ENCODE measurements around the gene SUGT1.
"Not testable (repeated sequence)": the region's sequence is repeated elsewhere in the genome, so short reads cannot be mapped to it uniquely, and the experiment has no call there.

The SUGT1 gene

GRCh38 chr13:52608184-52608583 is 44.5 kb upstream of the SUGT1 start:
- not testable (repeated sequence) for H3K79me2 ChIP-seq (ENCODE audit: insufficient read depth, low read length); H3K9me2 ChIP-seq (replicated peaks; ENCODE audit: low read depth, low read length); H3K9ac ChIP-seq (ENCODE audit: low read depth, low read length, poor library complexity, severe bottlenecking); H3K4me3 ChIP-seq (ENCODE audit: low read length, poor library complexity, severe bottlenecking); H3K9me3 ChIP-seq (ENCODE audit: insufficient read depth, low read depth, low read length); H3F3A ChIP-seq (ENCODE audit: low read depth); H3K4me1 ChIP-seq (ENCODE audit: insufficient read depth, low read length, poor library complexity, severe bottlenecking); H3K36me3 ChIP-seq (ENCODE audit: insufficient read depth, low read length); H3K27me3 ChIP-seq (ENCODE audit: insufficient read depth, low read length, poor library complexity, severe bottlenecking); H3K4me2 ChIP-seq (ENCODE audit: low read depth, low read length, poor library complexity, severe bottlenecking); H4K20me1 ChIP-seq (ENCODE audit: insufficient read depth, low read length, poor library complexity, severe bottlenecking)
- peak overlapping the region; percentile 84; the same call in 1 of the 2 replicates for H2AFZ ChIP-seq (ENCODE audit: low read length)
- peak; percentile 31 for TF ChIP-seq CTCF (conservative IDR thresholded peaks at IDR 0.05; ENCODE audit: low read length)

DNA sequence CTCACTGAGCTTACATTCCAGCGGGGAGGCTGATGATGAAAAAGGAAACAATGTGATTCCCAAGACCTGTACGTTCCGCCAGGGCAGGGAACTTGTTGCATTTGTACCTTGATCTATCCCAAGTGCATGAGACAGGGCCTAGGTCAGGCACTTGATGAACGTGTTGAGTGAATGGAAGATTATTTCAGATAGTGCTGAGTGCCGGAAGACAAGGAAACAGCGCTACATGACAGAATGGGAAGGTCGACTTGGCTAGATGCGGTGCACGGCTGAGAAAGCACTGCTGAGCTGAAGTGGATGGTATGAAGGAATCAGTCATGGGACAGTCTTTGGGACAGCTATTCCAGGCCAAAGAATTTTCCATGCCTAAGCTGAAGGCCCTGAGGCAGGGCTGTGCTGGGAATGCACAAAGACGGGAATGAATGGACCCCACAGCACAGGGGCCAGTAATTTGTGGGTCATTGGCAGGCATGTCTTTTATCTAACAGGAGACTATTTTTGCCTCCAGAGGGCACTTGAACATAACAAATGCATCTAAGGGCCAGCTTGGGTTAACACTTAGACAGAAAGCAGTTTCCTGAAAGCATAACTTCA is 43.5 kb upstream of the SUGT1 start:
- not testable (repeated sequence) for H3K36me3 ChIP-seq (ENCODE audit: insufficient read depth, low read length); H3K9me2 ChIP-seq (replicated peaks; ENCODE audit: low read depth, low read length); H3K79me2 ChIP-seq (ENCODE audit: insufficient read depth, low read length); H3K27me3 ChIP-seq (ENCODE audit: insufficient read depth, low read length, poor library complexity, severe bottlenecking); H2AFZ ChIP-seq (ENCODE audit: low read length); H3K9ac ChIP-seq (ENCODE audit: low read depth, low read length, poor library complexity, severe bottlenecking); H3K4me1 ChIP-seq (ENCODE audit: insufficient read depth, low read length, poor library complexity, severe bottlenecking); H3F3A ChIP-seq (ENCODE audit: low read depth); H3K9me3 ChIP-seq (ENCODE audit: insufficient read depth, low read depth, low read length); H4K20me1 ChIP-seq (ENCODE audit: insufficient read depth, low read length, poor library complexity, severe bottlenecking); H3K4me2 ChIP-seq (ENCODE audit: low read depth, low read length, poor library complexity, severe bottlenecking); H3K4me3 ChIP-seq (ENCODE audit: low read length, poor library complexity, severe bottlenecking)
- peak; percentile 61 for TF ChIP-seq CTCF (conservative IDR thresholded peaks at IDR 0.05; ENCODE audit: low read length)

- H4K20me1 ChIP-seq (ENCODE audit: insufficient read depth, low read length, poor library complexity, severe bottlenecking); H3K79me2 ChIP-seq (ENCODE audit: insufficient read depth, low read length); H3K9ac ChIP-seq (ENCODE audit: low read depth, low read length, poor library complexity, severe bottlenecking); H3K27me3 ChIP-seq (ENCODE audit: insufficient read depth, low read length, poor library complexity, severe bottlenecking); H3K4me3 ChIP-seq (ENCODE audit: low read length, poor library complexity, severe bottlenecking); H3K36me3 ChIP-seq (ENCODE audit: insufficient read depth, low read length); H2AFZ ChIP-seq (ENCODE audit: low read length); H3K4me1 ChIP-seq (ENCODE audit: insufficient read depth, low read length, poor library complexity, severe bottlenecking); H3K9me3 ChIP-seq (ENCODE audit: insufficient read depth, low read depth, low read length); H3K4me2 ChIP-seq (ENCODE audit: low read depth, low read length, poor library complexity, severe bottlenecking); H3F3A ChIP-seq (ENCODE audit: low read depth); H3K9me2 ChIP-seq (replicated peaks; ENCODE audit: low read depth, low read length): not testable (repeated sequence)
Observed at GRCh38 chr13:52610158-52610557, 42.5 kb upstream of the SUGT1 start.

DNA sequence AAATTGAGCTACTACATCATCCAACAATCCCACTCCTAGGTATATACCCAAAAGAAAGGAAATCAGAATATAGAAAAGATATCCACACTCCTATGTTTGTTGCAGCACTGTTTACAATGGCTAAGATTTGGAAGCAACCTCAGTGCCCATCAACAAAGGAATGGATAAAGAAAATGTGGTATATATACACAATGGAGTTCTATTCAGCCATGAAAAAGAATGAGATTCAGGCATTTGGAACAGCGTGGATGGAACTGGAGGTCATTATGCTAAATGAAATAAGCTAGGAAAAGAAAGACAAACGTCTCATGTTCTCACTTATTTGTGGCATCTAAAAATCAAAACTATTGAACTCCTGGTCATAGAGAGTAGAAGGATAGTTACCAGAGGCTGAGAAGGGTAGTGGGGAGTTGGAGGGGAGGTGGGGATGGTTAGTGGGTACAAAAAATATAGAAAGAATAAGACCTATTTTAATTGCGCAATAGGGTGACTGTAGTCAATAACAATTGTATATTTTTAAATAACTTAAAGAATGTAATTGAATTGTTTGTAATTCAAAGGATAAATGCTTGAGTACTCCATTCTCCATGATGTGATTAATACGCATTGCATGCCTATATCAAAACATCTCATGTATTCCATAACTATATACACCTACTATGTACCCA is 37.4 kb upstream of the SUGT1 start:
- TF ChIP-seq CTCF (conservative IDR thresholded peaks at IDR 0.05; ENCODE audit: low read length) (no peak), EZH2phosphoT487 (IDR thresholded peaks at IDR 0.05; ENCODE audit: borderline replicate concordance) (no peak)
- Histone ChIP-seq H3K4me2 (ENCODE audit: low read depth, low read length, poor library complexity, severe bottlenecking) (no peak overlapping the region), H3K9me2 (replicated peaks; ENCODE audit: low read depth, low read length) (no peaks in the 10 kb centered on the region), H3K27me3 (ENCODE audit: insufficient read depth, low read length, poor library complexity, severe bottlenecking) (no peaks in the 10 kb centered on the region), H3F3A (ENCODE audit: low read depth) (no peaks in the 10 kb centered on the region), H2AFZ (ENCODE audit: low read length) (no peak overlapping the region; the same call in 1 of the 2 replicates), H4K20me1 (ENCODE audit: insufficient read depth, low read length, poor library complexity, severe bottlenecking) (peaks cover 4% of the 10 kb centered on the region), H3K9me3 (ENCODE audit: insufficient read depth, low read depth, low read length) (no peaks in the 10 kb centered on the region), H3K36me3 (ENCODE audit: insufficient read depth, low read length) (no peaks in the 10 kb centered on the region), H3K79me2 (ENCODE audit: insufficient read depth, low read length) (peaks cover 27% of the 10 kb centered on the region), H3K4me3 (ENCODE audit: low read length, poor library complexity, severe bottlenecking) (no peak overlapping the region), H3K9ac (ENCODE audit: low read depth, low read length, poor library complexity, severe bottlenecking) (no peak overlapping the region), H3K4me1 (ENCODE audit: insufficient read depth, low read length, poor library complexity, severe bottlenecking) (peaks cover 13% of the 10 kb centered on the region)

Measured in Loucy (cell line).